Measurements from ENCODE around the gene ATAT1. TPM values are rescaled to one million over a fixed set of nuclear protein-coding genes. Genes with fewer than 3 reads are reported as not detected.
"Not testable (repeated sequence)": the region's sequence is repeated elsewhere in the genome, so short reads cannot be mapped to it uniquely, and the experiment has no call there.

ATAT1 gene
- total and polyA plus RNA-seq, 8 donors = 8.6 to 73.0 (median 61.2) TPM

- Histone ChIP-seq H3K36me3 (peaks cover 6 to 99% of the 10 kb centered on the region in 2 donors), H3K4me3 (no peak overlapping the region), H3K27ac (peak overlapping the region; percentile 50 to 53), H3K9me3 (no peaks in the 10 kb centered on the region), H3K27me3 (no peaks in the 10 kb centered on the region), H3K4me1 (peaks cover 12 to 13% of the 10 kb centered on the region in 2 donors)
- peak; percentile 9 for ATAC-seq
- no peak for TF ChIP-seq CTCF (IDR thresholded peaks at IDR 0.05)
- no peak for DNase-seq
- intact Hi-C loops (cut with DNase I) = no loop called here
Measured at GRCh38 chr6:30590509-30590908, 36.2 kb upstream of the ATAT1 start.

GRCh38 chr6:30591008-30591407 is 35.7 kb upstream of the ATAT1 start:
- intact Hi-C loops (cut with DNase I) = no loop called here
- Histone ChIP-seq H3K9me3 (no peaks in the 10 kb centered on the region), H3K27ac (peak overlapping the region; percentile 50 to 53), H3K4me3 (no peak overlapping the region), H3K4me1 (peaks cover 12 to 13% of the 10 kb centered on the region in 2 donors), H3K36me3 (peaks cover 2 to 95% of the 10 kb centered on the region in 2 donors), H3K27me3 (no peaks in the 10 kb centered on the region)
- ATAC-seq (peak; percentile 88), DNase-seq (peak in 2 of 4 donors; percentile 61 to 75)
- no peak for TF ChIP-seq CTCF (IDR thresholded peaks at IDR 0.05)

- no peak for ATAC-seq
- no peak for DNase-seq
- H3K27me3 ChIP-seq = no peaks in the 10 kb centered on the region
- intact Hi-C loops (cut with DNase I) = no loop called here
- no peak overlapping the region for H3K4me3 ChIP-seq
- H3K27ac ChIP-seq = no peak overlapping the region
- no peak for TF ChIP-seq CTCF (IDR thresholded peaks at IDR 0.05)
- no peaks in the 10 kb centered on the region for H3K9me3 ChIP-seq
- H3K4me1 ChIP-seq = peaks cover 12 to 13% of the 10 kb centered on the region in 2 donors
- H3K36me3 ChIP-seq = peaks cover 0 to 91% of the 10 kb centered on the region in 2 donors
Measured at GRCh38 chr6:30592287-30592686, 34.4 kb upstream of the ATAT1 start.

- H3K4me1 ChIP-seq; H3K4me3 ChIP-seq; H3K9me3 ChIP-seq; H3K27me3 ChIP-seq; intact Hi-C loops (cut with DNase I); H3K27ac ChIP-seq: not testable (repeated sequence)
- peak; percentile 78 to 83 for TF ChIP-seq CTCF (IDR thresholded peaks at IDR 0.05)
- DNase-seq (peak in 3 of 4 donors; percentile 44 to 71 (median 62)), ATAC-seq (peak; percentile 90)
- H3K36me3 ChIP-seq = peaks cover 0 to 71% of the 10 kb centered on the region in 2 donors
Measured at GRCh38 chr6:30597315-30598144, 29.1 kb upstream of the ATAT1 start.

GRCh38 chr6:30598912-30599624 is 27.6 kb upstream of the ATAT1 start:
- Histone ChIP-seq H3K4me1 (no peaks in the 10 kb centered on the region), H3K9me3 (no peaks in the 10 kb centered on the region), H3K4me3 (no peak overlapping the region), H3K36me3 (peaks cover 4 to 73% of the 10 kb centered on the region in 2 donors), H3K27me3 (no peaks in the 10 kb centered on the region), H3K27ac (no peak overlapping the region)
- DNase-seq (no peak), ATAC-seq (no peak)
- intact Hi-C loops (cut with DNase I) = no loop called here
- TF ChIP-seq CTCF (IDR thresholded peaks at IDR 0.05) = no peak

All from left lung (tissue), 10 donors.